Measurements from ENCODE around the gene KRTAP12-1. TPM values are rescaled to one million over a fixed set of nuclear protein-coding genes. Genes with fewer than 3 reads are reported as not detected.

KRTAP12-1 gene
- total and polyA plus RNA-seq, 2 experiments from 2014 or later = not detected

GRCh38 chr21:44696572-44696971 is 14.6 kb upstream of the KRTAP12-1 start:
- Histone ChIP-seq H3K36me3 (ENCODE audit: low read depth) (no peaks in the 10 kb centered on the region), H3K4me1 (ENCODE audit: insufficient read depth) (no peaks in the 10 kb centered on the region), H3K27me3 (replicated peaks; ENCODE audit: insufficient read depth) (peaks cover 54% of the 10 kb centered on the region), H3K4me3 (no peak overlapping the region), H3K4me2 (ENCODE audit: unreplicated experiment) (no peak overlapping the region), H3K9me2 (ENCODE audit: insufficient read depth) (no peaks in the 10 kb centered on the region), H3K9me3 (ENCODE audit: low read depth) (no peaks in the 10 kb centered on the region), H4K20me1 (ENCODE audit: insufficient read depth) (no peaks in the 10 kb centered on the region), H3K9ac (no peak overlapping the region), H3K79me2 (ENCODE audit: insufficient read depth) (no peaks in the 10 kb centered on the region), H2AFZ (no peak overlapping the region), H3F3A (ENCODE audit: insufficient read depth) (no peaks in the 10 kb centered on the region), H3K27ac (no peak overlapping the region)
- DNase-seq = no peak
- no peak for TF ChIP-seq EZH2phosphoT487 (IDR thresholded peaks at IDR 0.05; ENCODE audit: insufficient read depth, low read depth)
- TF ChIP-seq EZH2 (IDR thresholded peaks at IDR 0.05; ENCODE audit: insufficient read depth, poor library complexity, severe bottlenecking) = no peak
- in situ Hi-C loops (cut with MboI) = no loop called here
- 42 to 48% methylated on average over 7 to 10 of the region's 10 CpGs for WGBS, 2 experiments (ENCODE audit: low coverage in 1 of 2, low lambda C conversion rate in 2 of 2, missing lambda C conversion rate in 2 of 2)

GRCh38 chr21:44695641-44696040 is 13.7 kb upstream of the KRTAP12-1 start:
- H3K27ac ChIP-seq = no peak overlapping the region
- no peaks in the 10 kb centered on the region for H3K9me3 ChIP-seq (ENCODE audit: low read depth)
- in situ Hi-C loops (cut with MboI) = no loop called here
- DNase-seq = no peak
- no peaks in the 10 kb centered on the region for H3K9me2 ChIP-seq (ENCODE audit: insufficient read depth)
- no peaks in the 10 kb centered on the region for H3F3A ChIP-seq (ENCODE audit: insufficient read depth)
- H3K79me2 ChIP-seq (ENCODE audit: insufficient read depth) = no peaks in the 10 kb centered on the region
- H3K4me3 ChIP-seq = no peak overlapping the region
- H3K27me3 ChIP-seq (replicated peaks; ENCODE audit: insufficient read depth) = peaks cover 45% of the 10 kb centered on the region
- H3K9ac ChIP-seq = no peak overlapping the region
- no peak overlapping the region for H3K4me2 ChIP-seq (ENCODE audit: unreplicated experiment)
- TF ChIP-seq EZH2phosphoT487 (IDR thresholded peaks at IDR 0.05; ENCODE audit: insufficient read depth, low read depth) (no peak), EZH2 (IDR thresholded peaks at IDR 0.05; ENCODE audit: insufficient read depth, poor library complexity, severe bottlenecking) (no peak)
- H4K20me1 ChIP-seq (ENCODE audit: insufficient read depth) = no peaks in the 10 kb centered on the region
- H3K36me3 ChIP-seq (ENCODE audit: low read depth) = no peaks in the 10 kb centered on the region
- WGBS, 2 experiments (ENCODE audit: low coverage in 1 of 2, low lambda C conversion rate in 2 of 2, missing lambda C conversion rate in 2 of 2) = 39 to 43% methylated on average over 8 of the region's 8 CpGs
- H3K4me1 ChIP-seq (ENCODE audit: insufficient read depth) = no peaks in the 10 kb centered on the region
- H2AFZ ChIP-seq = no peak overlapping the region

- WGBS, 2 experiments (ENCODE audit: low coverage in 1 of 2, low lambda C conversion rate in 2 of 2, missing lambda C conversion rate in 2 of 2) = 27 to 31% methylated on average over 8 of the region's 8 CpGs
- Histone ChIP-seq H3K36me3 (ENCODE audit: low read depth) (no peaks in the 10 kb centered on the region), H3K27me3 (replicated peaks; ENCODE audit: insufficient read depth) (peaks cover 42% of the 10 kb centered on the region), H4K20me1 (ENCODE audit: insufficient read depth) (no peaks in the 10 kb centered on the region), H3K4me1 (ENCODE audit: insufficient read depth) (no peaks in the 10 kb centered on the region), H3K4me3 (no peak overlapping the region), H3K4me2 (ENCODE audit: unreplicated experiment) (no peak overlapping the region), H3K9me2 (ENCODE audit: insufficient read depth) (no peaks in the 10 kb centered on the region), H3F3A (ENCODE audit: insufficient read depth) (no peaks in the 10 kb centered on the region), H2AFZ (no peak overlapping the region), H3K79me2 (ENCODE audit: insufficient read depth) (no peaks in the 10 kb centered on the region), H3K9me3 (ENCODE audit: low read depth) (no peaks in the 10 kb centered on the region), H3K27ac (no peak overlapping the region), H3K9ac (no peak overlapping the region)
- no peak for DNase-seq
- in situ Hi-C loops (cut with MboI) = no loop called here
- TF ChIP-seq EZH2 (IDR thresholded peaks at IDR 0.05; ENCODE audit: insufficient read depth, poor library complexity, severe bottlenecking) (no peak), EZH2phosphoT487 (IDR thresholded peaks at IDR 0.05; ENCODE audit: insufficient read depth, low read depth) (no peak)
These were observed 13.2 kb upstream of the KRTAP12-1 start for GRCh38 chr21:44695184-44695583.

- Histone ChIP-seq H4K20me1 (ENCODE audit: insufficient read depth) (no peaks in the 10 kb centered on the region), H3K27me3 (replicated peaks; ENCODE audit: insufficient read depth) (peaks cover 42% of the 10 kb centered on the region), H3K9ac (no peak overlapping the region), H3F3A (ENCODE audit: insufficient read depth) (no peaks in the 10 kb centered on the region), H3K9me2 (ENCODE audit: insufficient read depth) (no peaks in the 10 kb centered on the region), H2AFZ (no peak overlapping the region), H3K4me1 (ENCODE audit: insufficient read depth) (no peaks in the 10 kb centered on the region), H3K79me2 (ENCODE audit: insufficient read depth) (no peaks in the 10 kb centered on the region), H3K27ac (no peak overlapping the region), H3K4me2 (ENCODE audit: unreplicated experiment) (no peak overlapping the region), H3K9me3 (ENCODE audit: low read depth) (no peaks in the 10 kb centered on the region), H3K4me3 (no peak overlapping the region), H3K36me3 (ENCODE audit: low read depth) (no peaks in the 10 kb centered on the region)
- TF ChIP-seq EZH2 (IDR thresholded peaks at IDR 0.05; ENCODE audit: insufficient read depth, poor library complexity, severe bottlenecking) = no peak
- TF ChIP-seq EZH2phosphoT487 (IDR thresholded peaks at IDR 0.05; ENCODE audit: insufficient read depth, low read depth) = no peak
- WGBS, 2 experiments (ENCODE audit: low coverage in 1 of 2, low lambda C conversion rate in 2 of 2, missing lambda C conversion rate in 2 of 2) = 44 to 52% methylated on average over 11 of the region's 11 CpGs
- in situ Hi-C loops (cut with MboI) = no loop called here
- no peak for DNase-seq
These were observed 12.8 kb upstream of the KRTAP12-1 start for GRCh38 chr21:44694776-44695175.
